GM19452 (cell line): ENCODE results near the gene TRAK1.
A peak's percentile ranks its signal among the peaks of the same experiment; 100 is the strongest.

Experiments
- ATAC-seq: cut with Tn5 transposase; IDR thresholded peaks from one replicate; pipeline ENCODE4 v1.9.1; 2021; ENCODE audit not compliant: unreplicated experiment

TRAK1 gene

GRCh38 chr3:42066516-42067181 is 24.5 kb upstream of the TRAK1 start:
- ATAC-seq, result no peak

- ATAC-seq, result peak; percentile 86
Observed at GRCh38 chr3:42067326-42067725, 23.8 kb upstream of the TRAK1 start.

GRCh38 chr3:42068303-42069088 is 22.7 kb upstream of the TRAK1 start:
- no peak for ATAC-seq

- no peak for ATAC-seq
Observed at GRCh38 chr3:42070089-42070488, 21.1 kb upstream of the TRAK1 start.

GRCh38 chr3:42070524-42070923 is 20.6 kb upstream of the TRAK1 start:
- no peak for ATAC-seq

- no peak for ATAC-seq
Observed at GRCh38 chr3:42071904-42072812, 19.0 kb upstream of the TRAK1 start.

GRCh38 chr3:42072831-42073301 is 18.3 kb upstream of the TRAK1 start:
- ATAC-seq, result no peak

- no peak for ATAC-seq
Observed at GRCh38 chr3:42077785-42078184, 13.4 kb upstream of the TRAK1 start.

- ATAC-seq, result no peak
Observed at GRCh38 chr3:42078677-42079076, 12.5 kb upstream of the TRAK1 start.

DNA sequence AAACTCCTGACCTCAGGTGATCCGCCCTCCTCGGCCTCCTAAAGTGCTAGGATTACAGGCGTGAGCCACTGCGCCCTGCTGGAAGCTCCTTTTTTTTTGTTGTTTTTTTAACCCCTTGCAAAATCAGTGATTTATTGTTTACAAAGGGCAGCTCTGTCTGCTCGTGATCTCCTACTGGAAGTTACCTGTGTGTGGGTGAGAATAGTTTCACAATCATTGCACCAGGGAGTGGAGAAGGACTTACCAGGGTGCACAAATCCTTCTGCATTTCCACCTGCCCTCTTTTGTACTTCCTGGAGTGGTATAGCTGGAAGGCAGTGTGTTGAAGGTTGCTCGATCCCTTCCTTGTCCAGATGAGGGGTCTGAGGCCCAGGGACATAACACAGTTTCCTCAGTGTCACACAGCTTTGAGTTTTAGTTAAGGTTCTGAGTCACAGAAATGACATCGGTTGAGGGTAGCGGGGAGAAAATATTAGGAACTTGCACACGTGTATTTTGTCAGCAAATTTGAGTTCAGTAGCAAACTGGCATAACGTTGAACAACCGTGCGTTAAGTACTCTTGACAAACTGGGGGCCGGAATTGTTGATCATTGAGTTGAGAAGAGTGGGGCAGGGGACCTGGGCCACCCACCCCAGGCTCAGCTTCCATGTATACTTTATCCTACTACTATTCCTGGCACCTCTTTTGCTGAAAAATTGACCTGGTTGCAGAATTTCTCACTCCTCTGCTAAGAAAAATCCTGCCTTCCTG is 11.3 kb upstream of the TRAK1 start:
- no peak for ATAC-seq

- ATAC-seq, result no peak
Observed at GRCh38 chr3:42080453-42080872, 10.7 kb upstream of the TRAK1 start.

DNA sequence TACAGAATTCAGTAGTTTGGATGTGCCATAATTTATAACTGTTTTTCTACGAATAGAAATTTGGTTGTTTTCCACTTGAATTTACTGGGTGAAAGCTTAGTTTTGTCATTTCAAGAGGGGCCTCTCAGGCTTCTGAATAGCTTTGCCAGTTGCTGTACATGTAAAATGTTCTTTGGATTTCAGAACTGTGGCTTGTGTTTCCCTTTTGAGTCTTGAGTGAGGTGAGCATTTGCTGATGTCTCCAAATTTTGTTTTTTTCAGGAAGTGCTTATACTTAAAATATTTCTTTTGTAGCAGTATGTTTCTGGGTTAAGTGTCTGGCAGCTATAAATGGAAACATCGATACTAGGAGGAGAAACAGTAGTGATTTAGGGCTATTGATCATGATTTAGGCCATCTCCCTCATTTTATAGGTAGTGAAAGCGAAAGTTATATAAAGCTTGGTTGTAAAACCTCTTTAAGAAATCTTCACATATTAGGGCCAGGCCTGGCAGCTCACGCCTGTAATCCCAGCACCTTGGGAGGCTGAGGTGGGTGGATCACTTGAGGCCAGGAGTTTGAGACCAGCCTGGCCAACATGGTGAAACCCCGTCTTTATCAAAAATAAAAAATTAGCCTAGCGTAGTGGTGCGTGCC is 9.2 kb upstream of the TRAK1 start:
- ATAC-seq, result no peak

GRCh38 chr3:42084586-42084985 is 6.6 kb upstream of the TRAK1 start:
- ATAC-seq, result no peak

DNA sequence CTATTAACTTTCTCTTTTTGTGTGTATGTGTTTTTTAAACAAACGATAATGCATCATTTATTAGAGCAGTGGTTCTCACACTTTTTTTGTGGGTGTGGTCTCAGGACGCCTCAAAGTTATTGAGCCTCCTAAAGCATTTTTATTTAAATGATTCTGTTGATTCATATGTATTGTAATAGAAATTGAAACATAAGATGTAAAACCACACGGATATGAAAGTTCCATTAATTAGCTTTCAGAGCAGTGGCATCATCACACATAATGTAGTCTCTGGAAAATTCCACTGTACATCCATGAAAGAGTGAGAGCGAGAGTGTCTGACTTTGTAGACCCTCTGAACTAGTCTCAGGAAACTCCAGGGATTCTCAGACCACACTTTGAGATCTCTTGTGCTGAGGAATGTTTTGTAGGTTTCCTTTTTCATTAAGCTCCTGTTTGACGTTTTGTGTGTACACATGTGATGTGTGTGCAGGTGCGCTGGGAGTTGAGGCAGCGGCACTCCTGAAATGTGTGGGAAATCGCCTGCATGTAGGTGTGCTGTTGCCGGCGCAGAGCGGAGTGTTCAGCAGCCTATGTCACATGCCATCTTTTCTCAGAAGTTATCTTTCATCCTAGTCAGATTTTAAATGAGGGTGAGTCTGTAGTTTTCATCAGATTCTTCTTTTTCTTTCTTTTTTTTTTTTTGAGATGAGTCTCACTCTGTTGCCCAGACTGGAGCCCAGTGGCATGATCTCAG is 5.3 kb upstream of the TRAK1 start:
- ATAC-seq, result no peak

- ATAC-seq, result no peak
Observed at GRCh38 chr3:42088803-42089530, 2.2 kb upstream of the TRAK1 start.

GRCh38 chr3:42092006-42092405 is 849 bp downstream of the TRAK1 start:
- ATAC-seq, result no peak

DNA sequence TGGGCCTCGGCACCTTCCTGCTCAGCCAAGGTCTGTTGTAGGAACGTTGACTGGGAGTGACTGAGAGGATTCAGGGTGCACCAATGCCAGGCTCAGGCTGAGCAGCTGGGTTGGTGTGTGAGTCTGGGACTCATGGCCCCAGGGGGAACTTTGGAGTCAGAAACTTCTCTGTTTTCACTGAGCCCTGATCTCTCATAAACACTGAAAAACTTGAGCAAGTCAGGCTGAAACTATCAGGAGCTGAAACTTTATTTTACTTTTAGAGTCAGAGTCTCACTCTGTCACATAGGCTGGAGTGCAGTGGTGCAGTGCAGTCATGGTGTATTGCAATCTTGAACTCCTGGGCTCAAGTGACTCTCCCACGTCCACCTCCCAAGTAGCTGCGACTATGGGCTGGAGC is 3.0 kb downstream of the TRAK1 start:
- ATAC-seq, result peak; percentile 56

DNA sequence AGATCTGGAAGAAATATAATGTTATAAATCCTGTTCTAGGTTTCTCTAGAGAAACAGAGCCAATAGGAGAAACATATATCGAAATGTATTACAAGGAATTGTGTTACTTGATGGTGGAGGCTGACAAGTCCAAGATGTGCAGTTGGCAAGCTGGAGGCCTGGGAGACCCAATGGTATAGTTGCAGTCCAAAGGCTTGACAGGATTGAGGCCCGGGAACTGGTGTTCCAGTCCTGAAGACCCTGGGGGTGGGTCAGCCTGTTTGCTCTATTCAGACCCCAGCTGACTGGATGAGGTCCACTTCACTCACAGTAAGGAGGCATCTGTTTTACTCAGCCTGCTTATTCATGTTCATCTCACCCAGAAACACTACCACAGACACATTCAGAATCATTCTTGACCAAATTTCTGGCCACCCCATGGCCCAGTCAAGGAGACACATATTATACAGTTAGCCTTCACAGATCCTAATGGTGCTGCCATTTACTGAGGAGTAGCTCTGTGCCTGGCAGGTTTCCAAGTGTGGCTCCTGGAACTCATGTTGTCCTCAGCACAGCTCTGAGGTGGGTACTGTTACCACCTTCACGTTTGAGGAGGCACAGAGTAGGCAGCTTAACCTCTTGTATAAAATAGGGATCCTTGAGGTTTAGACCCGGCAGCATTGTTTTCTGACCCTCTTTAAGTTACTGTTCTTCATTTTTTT is 3.7 kb downstream of the TRAK1 start:
- ATAC-seq, result no peak
